WTC11 (cell line): Measurements from ENCODE around the gene STK32B. TPM values are rescaled to one million over a fixed set of nuclear protein-coding genes. Genes with fewer than 3 reads are reported as not detected.

Experiments
- ATAC-seq: fragments of 200-7000 bp; cut with Tn5 transposase; 2 replicates; pipeline ENCODE4 v1.10.0; 2021; ENCODE audit warnings: mild to moderate bottlenecking, moderate library complexity
- CTCF ChIA-PET: fragments of 300-600 bp; sonication (Branson Sonifier 250); formaldehyde crosslinking; loops from one replicate; lab custom pipeline; 2021; ENCODE audit warnings: antibody characterized with exemption; lab: Charles Lee
- POLR2A ChIA-PET: fragments of 350-600 bp; sonication (Branson Sonifier 250); formaldehyde crosslinking; loops from one replicate; lab custom pipeline; 2021; ENCODE audit warnings: antibody characterized with exemption; lab: Charles Lee
- DNase-seq: peaks from one replicate; pipeline ENCODE4 v3.0.0; 2021; ENCODE audit warnings: low spot score
- H3K27ac Mint-ChIP-seq: 2 replicates; pipeline ENCODE4 v1.8.0; 2021; ENCODE audit warnings: mixed read lengths
- H3K27me3 Mint-ChIP-seq: 2 replicates; pipeline ENCODE4 v1.8.0; 2021; ENCODE audit warnings: low read depth, mild to moderate bottlenecking, moderate library complexity, mixed read lengths
- H3K36me3 Mint-ChIP-seq: 2 replicates; pipeline ENCODE4 v1.8.0; 2021; ENCODE audit warnings: mixed read lengths
- H3K4me1 Mint-ChIP-seq: 2 replicates; pipeline ENCODE4 v1.8.0; 2022; ENCODE audit warnings: mixed read lengths
- H3K4me3 Mint-ChIP-seq: 2 replicates; pipeline ENCODE4 v1.8.0; 2021; ENCODE audit warnings: mild to moderate bottlenecking, moderate library complexity, mixed read lengths
- H3K9me3 Mint-ChIP-seq: 2 replicates; pipeline ENCODE4 v1.8.0; 2021; ENCODE audit warnings: mixed read lengths
- ATF6 ChIP-seq: sonication (generic); formaldehyde crosslinking; IDR thresholded peaks from 2 replicates; pipeline ENCODE4 v1.8.1; 2023; ENCODE audit warnings: mild to moderate bottlenecking, missing genetic modification reagents
- E2F4 ChIP-seq: sonication (generic); formaldehyde crosslinking; IDR thresholded peaks from 2 replicates; pipeline ENCODE4 v1.8.1; 2022; ENCODE audit warnings: low read depth, mild to moderate bottlenecking, moderate library complexity, missing genetic modification reagents, borderline replicate concordance
- STAT6 ChIP-seq: sonication (generic); formaldehyde crosslinking; conservative IDR thresholded peaks from 2 replicates; pipeline ENCODE4 v1.8.1; 2023; ENCODE audit warnings: mild to moderate bottlenecking, low read depth, missing genetic modification reagents, moderate library complexity
- TEAD1 ChIP-seq: sonication (generic); formaldehyde crosslinking; IDR thresholded peaks from 2 replicates; pipeline ENCODE4 v1.8.0; 2022; ENCODE audit warnings: mild to moderate bottlenecking, missing genetic modification reagents
- ZNF317 ChIP-seq: sonication (generic); formaldehyde crosslinking; IDR thresholded peaks from 2 replicates; pipeline ENCODE4 v1.8.1; 2023; ENCODE audit warnings: low read depth, mild to moderate bottlenecking, moderate library complexity, missing genetic modification reagents, borderline replicate concordance
- ZNF416 ChIP-seq: fragments of 250-450 bp; sonication (Bioruptor Pico); IDR thresholded peaks from 2 replicates; pipeline ENCODE4 v1.9.0; 2021; ENCODE audit warnings: mild to moderate bottlenecking, inconsistent platforms
- ZNF532 ChIP-seq: fragments of 250-450 bp; sonication (Bioruptor Pico); IDR thresholded peaks from 2 replicates; pipeline ENCODE4 v1.9.0; 2021; ENCODE audit warnings: mild to moderate bottlenecking, borderline replicate concordance
- total RNA-seq: library from RNA; stranded (reverse); gene quantifications from 3 replicates; pipeline ENCODE4 v1.2.3, GENCODE V29; 2021
- TF ChIP-seq, protein P1 (sequence below): sonication (generic); formaldehyde crosslinking; IDR thresholded peaks from 2 replicates; pipeline ENCODE4 v1.8.0; 2022; ENCODE audit warnings: mild to moderate bottlenecking, missing genetic modification reagents
- TF ChIP-seq, protein P2 (sequence below): sonication (generic); formaldehyde crosslinking; IDR thresholded peaks from 2 replicates; pipeline ENCODE4 v1.8.1; 2022; ENCODE audit warnings: missing genetic modification reagents, borderline replicate concordance
- TF ChIP-seq, protein P3 (sequence below): sonication (generic); formaldehyde crosslinking; IDR thresholded peaks from 2 replicates; pipeline ENCODE4 v1.8.0; 2023; ENCODE audit warnings: missing genetic modification reagents
- TF ChIP-seq, protein P4 (sequence below): sonication (generic); formaldehyde crosslinking; IDR thresholded peaks from 2 replicates; pipeline ENCODE4 v1.8.0; 2023; ENCODE audit warnings: missing genetic modification reagents, mild to moderate bottlenecking, borderline replicate concordance

The STK32B gene
- total RNA-seq, 1 experiment from 2014 or later: 1.9 TPM

- Mint-ChIP-seq H3K4me1 (no peaks in the 10 kb centered on the region), H3K27me3 (peaks cover 13% of the 10 kb centered on the region), H3K4me3 (no peak overlapping the region), H3K36me3 (no peaks in the 10 kb centered on the region), H3K9me3 (no peaks in the 10 kb centered on the region), H3K27ac (no peak overlapping the region)
- POLR2A ChIA-PET: no interaction called here
- CTCF ChIA-PET: no interaction called here
- no peak for ATAC-seq
- DNase-seq: no peak
- no peak for TF ChIP-seq TEAD1
- no peak for TF ChIP-seq E2F4 (CRISPR knock-in tag)
- TF ChIP-seq, protein P1, sequence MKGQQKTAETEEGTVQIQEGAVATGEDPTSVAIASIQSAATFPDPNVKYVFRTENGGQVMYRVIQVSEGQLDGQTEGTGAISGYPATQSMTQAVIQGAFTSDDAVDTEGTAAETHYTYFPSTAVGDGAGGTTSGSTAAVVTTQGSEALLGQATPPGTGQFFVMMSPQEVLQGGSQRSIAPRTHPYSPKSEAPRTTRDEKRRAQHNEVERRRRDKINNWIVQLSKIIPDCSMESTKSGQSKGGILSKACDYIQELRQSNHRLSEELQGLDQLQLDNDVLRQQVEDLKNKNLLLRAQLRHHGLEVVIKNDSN (CRISPR knock-in tag): no peak
- no peak for TF ChIP-seq ATF6 (CRISPR knock-in tag)
- TF ChIP-seq ZNF416 (CRISPR knock-in tag): no peak
- TF ChIP-seq, all 79 proteins: peak for 0
Observed at GRCh38 chr4:5267408-5267807, 216.1 kb downstream of the STK32B start.

DNA sequence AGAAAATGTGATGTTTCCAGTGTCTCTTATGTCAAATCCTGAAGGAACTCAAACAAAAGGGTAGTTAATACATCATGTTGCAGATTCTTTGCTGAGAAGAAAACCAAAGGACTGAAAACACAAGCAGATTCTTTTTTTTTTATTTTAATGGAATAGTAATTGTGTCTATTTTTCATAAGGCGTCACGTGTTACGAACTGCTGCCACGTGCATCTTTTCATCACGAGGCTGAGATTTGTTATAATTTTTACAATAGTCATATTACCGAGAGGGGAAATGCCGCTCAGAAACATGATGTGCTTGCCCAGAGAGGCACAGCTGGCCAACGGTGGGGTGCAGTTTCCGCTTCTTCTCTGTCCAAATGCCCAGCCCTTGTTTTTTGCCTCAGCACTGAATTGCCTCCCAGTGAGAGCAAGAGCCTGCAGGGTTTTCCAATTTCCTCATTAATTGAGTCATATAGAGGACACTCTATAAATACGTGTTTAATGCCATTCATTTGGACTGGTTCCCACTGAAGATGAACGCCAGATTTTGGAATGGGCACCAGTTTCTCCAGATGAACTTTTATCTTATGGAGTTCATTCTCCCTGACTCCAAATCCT lies 225.3 kb downstream of the STK32B start:
- ATAC-seq: no peak
- POLR2A ChIA-PET: no interaction called here
- CTCF ChIA-PET: no interaction called here
- TF ChIP-seq STAT6 (CRISPR knock-in tag): no peak
- TF ChIP-seq ZNF532 (CRISPR knock-in tag): no peak
- TF ChIP-seq ZNF317 (CRISPR knock-in tag): no peak
- TF ChIP-seq, protein P2, sequence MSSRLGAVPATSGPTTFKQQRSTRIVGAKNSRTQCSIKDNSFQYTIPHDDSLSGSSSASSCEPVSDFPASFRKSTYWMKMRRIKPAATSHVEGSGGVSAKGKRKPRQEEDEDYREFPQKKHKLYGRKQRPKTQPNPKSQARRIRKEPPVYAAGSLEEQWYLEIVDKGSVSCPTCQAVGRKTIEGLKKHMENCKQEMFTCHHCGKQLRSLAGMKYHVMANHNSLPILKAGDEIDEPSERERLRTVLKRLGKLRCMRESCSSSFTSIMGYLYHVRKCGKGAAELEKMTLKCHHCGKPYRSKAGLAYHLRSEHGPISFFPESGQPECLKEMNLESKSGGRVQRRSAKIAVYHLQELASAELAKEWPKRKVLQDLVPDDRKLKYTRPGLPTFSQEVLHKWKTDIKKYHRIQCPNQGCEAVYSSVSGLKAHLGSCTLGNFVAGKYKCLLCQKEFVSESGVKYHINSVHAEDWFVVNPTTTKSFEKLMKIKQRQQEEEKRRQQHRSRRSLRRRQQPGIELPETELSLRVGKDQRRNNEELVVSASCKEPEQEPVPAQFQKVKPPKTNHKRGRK (CRISPR knock-in tag): no peak
- TF ChIP-seq, protein P3, sequence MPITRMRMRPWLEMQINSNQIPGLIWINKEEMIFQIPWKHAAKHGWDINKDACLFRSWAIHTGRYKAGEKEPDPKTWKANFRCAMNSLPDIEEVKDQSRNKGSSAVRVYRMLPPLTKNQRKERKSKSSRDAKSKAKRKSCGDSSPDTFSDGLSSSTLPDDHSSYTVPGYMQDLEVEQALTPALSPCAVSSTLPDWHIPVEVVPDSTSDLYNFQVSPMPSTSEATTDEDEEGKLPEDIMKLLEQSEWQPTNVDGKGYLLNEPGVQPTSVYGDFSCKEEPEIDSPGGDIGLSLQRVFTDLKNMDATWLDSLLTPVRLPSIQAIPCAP: no peak
- TF ChIP-seq, protein P4, sequence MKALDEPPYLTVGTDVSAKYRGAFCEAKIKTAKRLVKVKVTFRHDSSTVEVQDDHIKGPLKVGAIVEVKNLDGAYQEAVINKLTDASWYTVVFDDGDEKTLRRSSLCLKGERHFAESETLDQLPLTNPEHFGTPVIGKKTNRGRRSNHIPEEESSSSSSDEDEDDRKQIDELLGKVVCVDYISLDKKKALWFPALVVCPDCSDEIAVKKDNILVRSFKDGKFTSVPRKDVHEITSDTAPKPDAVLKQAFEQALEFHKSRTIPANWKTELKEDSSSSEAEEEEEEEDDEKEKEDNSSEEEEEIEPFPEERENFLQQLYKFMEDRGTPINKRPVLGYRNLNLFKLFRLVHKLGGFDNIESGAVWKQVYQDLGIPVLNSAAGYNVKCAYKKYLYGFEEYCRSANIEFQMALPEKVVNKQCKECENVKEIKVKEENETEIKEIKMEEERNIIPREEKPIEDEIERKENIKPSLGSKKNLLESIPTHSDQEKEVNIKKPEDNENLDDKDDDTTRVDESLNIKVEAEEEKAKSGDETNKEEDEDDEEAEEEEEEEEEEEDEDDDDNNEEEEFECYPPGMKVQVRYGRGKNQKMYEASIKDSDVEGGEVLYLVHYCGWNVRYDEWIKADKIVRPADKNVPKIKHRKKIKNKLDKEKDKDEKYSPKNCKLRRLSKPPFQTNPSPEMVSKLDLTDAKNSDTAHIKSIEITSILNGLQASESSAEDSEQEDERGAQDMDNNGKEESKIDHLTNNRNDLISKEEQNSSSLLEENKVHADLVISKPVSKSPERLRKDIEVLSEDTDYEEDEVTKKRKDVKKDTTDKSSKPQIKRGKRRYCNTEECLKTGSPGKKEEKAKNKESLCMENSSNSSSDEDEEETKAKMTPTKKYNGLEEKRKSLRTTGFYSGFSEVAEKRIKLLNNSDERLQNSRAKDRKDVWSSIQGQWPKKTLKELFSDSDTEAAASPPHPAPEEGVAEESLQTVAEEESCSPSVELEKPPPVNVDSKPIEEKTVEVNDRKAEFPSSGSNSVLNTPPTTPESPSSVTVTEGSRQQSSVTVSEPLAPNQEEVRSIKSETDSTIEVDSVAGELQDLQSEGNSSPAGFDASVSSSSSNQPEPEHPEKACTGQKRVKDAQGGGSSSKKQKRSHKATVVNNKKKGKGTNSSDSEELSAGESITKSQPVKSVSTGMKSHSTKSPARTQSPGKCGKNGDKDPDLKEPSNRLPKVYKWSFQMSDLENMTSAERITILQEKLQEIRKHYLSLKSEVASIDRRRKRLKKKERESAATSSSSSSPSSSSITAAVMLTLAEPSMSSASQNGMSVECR (CRISPR knock-in tag): no peak

More for the DNA sequence above, 225.3 kb downstream of the STK32B start:
- no peak overlapping the region for H3K27ac Mint-ChIP-seq
- H3K4me1 Mint-ChIP-seq: no peaks in the 10 kb centered on the region
- H3K9me3 Mint-ChIP-seq: peaks cover 11% of the 10 kb centered on the region
- no peak for DNase-seq
- H3K27me3 Mint-ChIP-seq: peaks cover 4% of the 10 kb centered on the region; the same call in 1 of the 2 replicates
- H3K4me3 Mint-ChIP-seq: no peak overlapping the region
- peaks cover 5% of the 10 kb centered on the region; the same call in 1 of the 2 replicates for H3K36me3 Mint-ChIP-seq
